K562 (cell line): Measurements from ENCODE around the gene GOPC. TPM values are rescaled to one million over a fixed set of nuclear protein-coding genes. Genes with fewer than 3 reads are reported as not detected.

Experiments
- DACH1 ChIP-seq: fragments of 450-650 bp; IDR thresholded peaks from 2 replicates; pipeline ENCODE4 v1.6.1; 2018; ENCODE audit not compliant: partially characterized antibody
- JUND ChIP-seq, 2 experiments: IDR thresholded peaks; 2 replicates in 1 of 2; 3 replicates in 1 of 2; pipeline ENCODE4 v1.6.1; 2011; ENCODE audit warnings: borderline replicate concordance in 2 of 2, low read depth in 2 of 2, low read length in 2 of 2, improper control_type of control experiment in 1 of 2, missing biosample characterization in 1 of 2, missing genetic modification characterization in 1 of 2, missing genetic modification reagents in 1 of 2
- MBD2 ChIP-seq: sonication (generic); IDR thresholded peaks from 2 replicates; pipeline ENCODE4 v1.6.1; 2016; ENCODE audit warnings: low read depth, borderline replicate concordance
- NELFE ChIP-seq: IDR thresholded peaks from 2 replicates; pipeline ENCODE4 v1.6.1; 2011; ENCODE audit warnings: mild to moderate bottlenecking; ENCODE audit not compliant: insufficient read depth, insufficient read length
- PHTF2 ChIP-seq: fragments of 250-450 bp; sonication (Bioruptor Pico); IDR thresholded peaks from 2 replicates; pipeline ENCODE4 v1.5.0; 2021; ENCODE audit warnings: mild to moderate bottlenecking
- RBM25 ChIP-seq: fragments of 200-400 bp; formaldehyde crosslinking; IDR thresholded peaks from 2 replicates; pipeline ENCODE4 v1.6.1; 2018; ENCODE audit warnings: low read length, low read depth, moderate library complexity; ENCODE audit not compliant: severe bottlenecking
- SPI1 ChIP-seq: IDR thresholded peaks from 2 replicates; pipeline ENCODE4 v1.6.1; 2011; ENCODE audit warnings: low read depth, low read length, control low read depth, borderline replicate concordance
- ZNF263 ChIP-seq: sonication (generic); formaldehyde crosslinking; IDR thresholded peaks from 2 replicates; pipeline ENCODE4 v1.8.0; 2022; ENCODE audit warnings: mild to moderate bottlenecking, missing genetic modification reagents, borderline replicate concordance
- polyA plus RNA-seq, 8 experiments: library from polyadenylated mRNA; depleted of rRNA in 4 of 8; stranded (reverse) in 5 of 8; unstranded in 3 of 8; fragments of >200 nt; fragmentation: Nextera tagmentation in 2 of 8; fragmentation: Illumina TruSeq in 1 of 8; extraction: Ambion mirVana in 2 of 8; extraction: Trizol in 1 of 8; gene quantifications; 2 replicates each; pipeline versions ENCODE4 v1.2.1 to v1.2.3, GENCODE V29; 2011 to 2014; ENCODE audit warnings: inconsistent platforms in 1 of 8, missing spikeins in 1 of 8
- total RNA-seq, 7 experiments: library from RNA; depleted of rRNA in 6 of 7; stranded (reverse); fragments of >200 nt in 6 of 7; fragmentation: Illumina TruSeq in 2 of 7; extraction: Trizol in 2 of 7; gene quantifications; 2 replicates each; pipeline versions ENCODE4 v1.2.1 to v1.2.3, GENCODE V29; 2011 to 2021; ENCODE audit warnings: low replicate concordance in 1 of 7
- TF ChIP-seq, protein P1 (sequence below), 2 experiments: fragments of 450-650 bp; formaldehyde crosslinking in 1 of 2; IDR thresholded peaks; 2 replicates each; pipeline versions ENCODE4 v1.4.0 to v1.6.1; 2014 to 2020; ENCODE audit warnings: mild to moderate bottlenecking in 2 of 2, borderline replicate concordance in 1 of 2, low read depth in 1 of 2
- TF ChIP-seq, protein P2 (sequence below), 2 experiments: IDR thresholded peaks; 2 replicates each; pipeline ENCODE4 v1.6.1; 2011; ENCODE audit warnings: borderline replicate concordance in 1 of 2, control low read depth in 1 of 2, low read depth in 1 of 2, low read length in 1 of 2, mild to moderate bottlenecking in 1 of 2, mixed read lengths in 1 of 2, moderate library complexity in 1 of 2; ENCODE audit not compliant: insufficient read depth in 1 of 2, insufficient read length in 1 of 2, poor library complexity in 1 of 2, severe bottlenecking in 1 of 2; ENCODE audit errors: extremely low read depth in 1 of 2
- TF ChIP-seq, protein P3 (sequence below), 3 experiments: fragments of 200-800 bp in 1 of 3; sonication (Bioruptor generic) in 1 of 3; sonication (generic) in 1 of 3; formaldehyde crosslinking in 1 of 3; IDR thresholded peaks; 2 replicates each; pipeline versions ENCODE4 v1.6.1 to v1.8.0; 2016 to 2022; ENCODE audit warnings: mild to moderate bottlenecking in 2 of 3, missing compliant biosample characterization in 2 of 3, missing genetic modification characterization in 2 of 3, missing genetic modification reagents in 1 of 3
- TF ChIP-seq, protein P4 (sequence below): fragments of 250-450 bp; sonication (Bioruptor Pico); IDR thresholded peaks from 2 replicates; pipeline ENCODE4 v1.5.0; 2020; ENCODE audit warnings: mild to moderate bottlenecking, borderline replicate concordance

GOPC gene
- total and polyA plus RNA-seq, 9 of the 15 experiments (the other 6 are each of a cell fraction or from before 2014, with no cell fraction given), result 10.0 to 32.2 (median 25.6) TPM

DNA sequence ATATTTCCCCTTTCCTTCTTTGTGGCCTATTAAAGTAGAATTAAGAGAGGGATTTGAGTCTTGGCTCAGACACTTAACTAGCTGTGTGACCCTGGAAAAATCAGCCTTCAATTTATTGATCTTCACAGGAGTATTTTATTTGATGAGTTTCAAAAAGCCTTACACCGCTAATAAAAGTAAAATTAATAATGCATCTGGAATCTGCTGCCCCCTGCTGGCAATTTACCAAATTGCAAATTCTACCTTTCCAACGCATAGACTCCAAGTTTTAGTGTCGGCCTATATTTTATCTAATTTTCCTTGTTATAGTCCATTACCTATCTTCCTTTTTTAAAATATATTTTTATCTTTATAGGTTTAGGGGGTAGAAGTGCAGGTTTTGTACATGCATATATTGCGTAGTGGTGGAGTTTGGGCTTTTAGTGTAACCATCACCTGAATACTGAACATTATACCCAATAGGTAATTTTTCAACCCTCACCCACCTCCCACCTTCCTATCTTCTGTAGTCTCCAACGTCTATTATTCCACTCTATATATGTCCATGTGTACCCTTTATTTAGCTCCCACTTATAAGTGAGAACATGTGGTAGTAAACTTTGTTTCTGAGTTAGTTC is 46.3 kb downstream of the GOPC start (continued):
- TF ChIP-seq, protein P1, sequence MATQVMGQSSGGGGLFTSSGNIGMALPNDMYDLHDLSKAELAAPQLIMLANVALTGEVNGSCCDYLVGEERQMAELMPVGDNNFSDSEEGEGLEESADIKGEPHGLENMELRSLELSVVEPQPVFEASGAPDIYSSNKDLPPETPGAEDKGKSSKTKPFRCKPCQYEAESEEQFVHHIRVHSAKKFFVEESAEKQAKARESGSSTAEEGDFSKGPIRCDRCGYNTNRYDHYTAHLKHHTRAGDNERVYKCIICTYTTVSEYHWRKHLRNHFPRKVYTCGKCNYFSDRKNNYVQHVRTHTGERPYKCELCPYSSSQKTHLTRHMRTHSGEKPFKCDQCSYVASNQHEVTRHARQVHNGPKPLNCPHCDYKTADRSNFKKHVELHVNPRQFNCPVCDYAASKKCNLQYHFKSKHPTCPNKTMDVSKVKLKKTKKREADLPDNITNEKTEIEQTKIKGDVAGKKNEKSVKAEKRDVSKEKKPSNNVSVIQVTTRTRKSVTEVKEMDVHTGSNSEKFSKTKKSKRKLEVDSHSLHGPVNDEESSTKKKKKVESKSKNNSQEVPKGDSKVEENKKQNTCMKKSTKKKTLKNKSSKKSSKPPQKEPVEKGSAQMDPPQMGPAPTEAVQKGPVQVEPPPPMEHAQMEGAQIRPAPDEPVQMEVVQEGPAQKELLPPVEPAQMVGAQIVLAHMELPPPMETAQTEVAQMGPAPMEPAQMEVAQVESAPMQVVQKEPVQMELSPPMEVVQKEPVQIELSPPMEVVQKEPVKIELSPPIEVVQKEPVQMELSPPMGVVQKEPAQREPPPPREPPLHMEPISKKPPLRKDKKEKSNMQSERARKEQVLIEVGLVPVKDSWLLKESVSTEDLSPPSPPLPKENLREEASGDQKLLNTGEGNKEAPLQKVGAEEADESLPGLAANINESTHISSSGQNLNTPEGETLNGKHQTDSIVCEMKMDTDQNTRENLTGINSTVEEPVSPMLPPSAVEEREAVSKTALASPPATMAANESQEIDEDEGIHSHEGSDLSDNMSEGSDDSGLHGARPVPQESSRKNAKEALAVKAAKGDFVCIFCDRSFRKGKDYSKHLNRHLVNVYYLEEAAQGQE (IDR thresholded peaks at IDR 0.05; ENCODE audit: borderline replicate concordance), result peak; percentile 65; the same call in 1 of the 2 replicates
- TF ChIP-seq, protein P1 (CRISPR knock-in tag; IDR thresholded peaks at IDR 0.05; ENCODE audit: low read depth), result no peak
- TF ChIP-seq MBD2 (no peak), SPI1 (no peak), ZNF263 (CRISPR knock-in tag) (no peak), DACH1 (peak; percentile 70), RBM25 (no peak), PHTF2 (CRISPR knock-in tag) (no peak), NELFE (no peak), JUND (IDR thresholded peaks at IDR 0.05; ENCODE audit: borderline replicate concordance, low read depth, low read length) (0 out of 2 replicates have a peak, but pooled peaks have one; percentile 3), JUND (tag; IDR thresholded peaks at IDR 0.05; ENCODE audit: borderline replicate concordance, low read depth, low read length) (no peak)
- TF ChIP-seq, protein P2, sequence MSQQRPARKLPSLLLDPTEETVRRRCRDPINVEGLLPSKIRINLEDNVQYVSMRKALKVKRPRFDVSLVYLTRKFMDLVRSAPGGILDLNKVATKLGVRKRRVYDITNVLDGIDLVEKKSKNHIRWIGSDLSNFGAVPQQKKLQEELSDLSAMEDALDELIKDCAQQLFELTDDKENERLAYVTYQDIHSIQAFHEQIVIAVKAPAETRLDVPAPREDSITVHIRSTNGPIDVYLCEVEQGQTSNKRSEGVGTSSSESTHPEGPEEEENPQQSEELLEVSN (IDR thresholded peaks at IDR 0.05; ENCODE audit: borderline replicate concordance in 1 of 2, extremely low read depth in 1 of 2, insufficient read depth in 1 of 2, insufficient read length in 1 of 2, low read depth in 1 of 2, low read length in 1 of 2, poor library complexity in 1 of 2, severe bottlenecking in 1 of 2), result no peak
- TF ChIP-seq, protein P3, sequence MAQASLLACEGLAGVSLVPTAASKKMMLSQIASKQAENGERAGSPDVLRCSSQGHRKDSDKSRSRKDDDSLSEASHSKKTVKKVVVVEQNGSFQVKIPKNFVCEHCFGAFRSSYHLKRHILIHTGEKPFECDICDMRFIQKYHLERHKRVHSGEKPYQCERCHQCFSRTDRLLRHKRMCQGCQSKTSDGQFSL (CRISPR knock-in tag; IDR thresholded peaks at IDR 0.05), result no peak
- TF ChIP-seq, protein P3 (tag; IDR thresholded peaks at IDR 0.05), result no peak
- TF ChIP-seq, protein P4, sequence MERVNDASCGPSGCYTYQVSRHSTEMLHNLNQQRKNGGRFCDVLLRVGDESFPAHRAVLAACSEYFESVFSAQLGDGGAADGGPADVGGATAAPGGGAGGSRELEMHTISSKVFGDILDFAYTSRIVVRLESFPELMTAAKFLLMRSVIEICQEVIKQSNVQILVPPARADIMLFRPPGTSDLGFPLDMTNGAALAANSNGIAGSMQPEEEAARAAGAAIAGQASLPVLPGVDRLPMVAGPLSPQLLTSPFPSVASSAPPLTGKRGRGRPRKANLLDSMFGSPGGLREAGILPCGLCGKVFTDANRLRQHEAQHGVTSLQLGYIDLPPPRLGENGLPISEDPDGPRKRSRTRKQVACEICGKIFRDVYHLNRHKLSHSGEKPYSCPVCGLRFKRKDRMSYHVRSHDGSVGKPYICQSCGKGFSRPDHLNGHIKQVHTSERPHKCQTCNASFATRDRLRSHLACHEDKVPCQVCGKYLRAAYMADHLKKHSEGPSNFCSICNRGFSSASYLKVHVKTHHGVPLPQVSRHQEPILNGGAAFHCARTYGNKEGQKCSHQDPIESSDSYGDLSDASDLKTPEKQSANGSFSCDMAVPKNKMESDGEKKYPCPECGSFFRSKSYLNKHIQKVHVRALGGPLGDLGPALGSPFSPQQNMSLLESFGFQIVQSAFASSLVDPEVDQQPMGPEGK (CRISPR knock-in tag), result no peak
